Measurements from ENCODE around the gene C1orf216.

GRCh38 chr1:35707601-35708440 lies 10.9 kb downstream of the C1orf216 start:
- TF ChIP-seq EZH2 (IDR thresholded peaks at IDR 0.05; ENCODE audit: borderline replicate concordance, insufficient read depth, low read depth, low read length, poor library complexity, severe bottlenecking) (no peak), CTCF (IDR thresholded peaks at IDR 0.05) (no peak)
